Measurements from ENCODE around the gene RGS7BP.
"Not testable (repeated sequence)": the region's sequence is repeated elsewhere in the genome, so short reads cannot be mapped to it uniquely, and the experiment has no call there.

The RGS7BP gene

DNA sequence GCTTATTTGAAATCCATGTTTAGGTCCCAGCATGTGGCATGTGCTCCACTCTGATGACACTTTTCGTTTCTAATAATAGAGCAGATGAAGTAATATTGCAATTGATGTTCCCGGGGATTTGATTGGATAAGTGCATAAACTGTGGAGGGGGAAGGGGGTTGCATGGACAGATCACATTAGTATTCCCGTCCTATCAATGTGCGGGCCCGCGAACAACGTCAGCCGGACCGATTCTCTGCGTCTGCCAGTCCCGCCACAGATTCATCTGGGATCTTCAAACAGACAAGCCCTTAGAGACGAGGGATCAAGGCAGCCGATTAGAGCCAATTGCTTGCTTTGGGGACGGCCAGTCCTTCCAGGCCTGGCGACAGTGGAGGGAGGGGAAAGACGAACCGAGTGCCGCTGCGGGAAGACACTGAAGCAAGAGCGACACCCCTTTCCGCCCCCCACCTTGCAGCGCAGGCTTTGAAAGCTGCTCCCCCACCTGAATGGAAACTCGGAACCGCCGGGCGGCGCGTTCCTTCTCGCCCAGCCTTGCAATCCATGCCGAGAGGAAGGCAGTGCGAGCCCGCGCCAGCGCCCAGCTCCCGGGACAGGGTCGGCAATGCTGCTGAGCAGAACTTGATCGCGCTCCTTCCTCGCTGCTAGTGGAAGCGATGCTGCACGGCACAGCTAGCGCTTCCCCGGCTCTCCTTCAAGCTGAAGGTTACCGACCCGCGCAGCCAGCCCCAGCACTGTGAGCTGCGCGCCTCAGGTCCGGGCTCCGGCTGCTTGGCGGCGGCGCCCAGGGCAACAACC lies at the start of gene RGS7BP:
TSS of gene RGS7BP (plus strand) at position 247 of the 798 bp plus-strand sequence. CDS start 610 bp downstream, outside the sequence.
- DNase-seq: no peak

DNA sequence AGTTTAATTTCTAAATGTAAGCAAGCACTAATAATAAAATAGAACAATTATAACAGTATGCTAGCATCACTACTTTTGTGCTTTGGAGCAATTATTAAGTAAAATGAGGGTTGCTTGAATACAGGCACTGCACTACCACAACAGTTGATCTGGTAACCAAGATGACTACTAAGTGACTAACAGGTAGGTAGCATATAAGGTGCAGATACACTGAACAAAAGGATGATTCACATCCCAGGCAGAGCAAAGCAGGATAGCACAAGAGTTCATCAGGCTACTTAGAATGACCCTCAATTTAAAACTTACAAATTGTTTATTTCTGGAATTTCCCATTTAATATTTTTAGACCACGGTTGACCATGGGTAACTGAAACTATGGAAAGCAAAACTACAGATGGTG lies 48.0 kb upstream of the RGS7BP start:
- no peak for DNase-seq

DNA sequence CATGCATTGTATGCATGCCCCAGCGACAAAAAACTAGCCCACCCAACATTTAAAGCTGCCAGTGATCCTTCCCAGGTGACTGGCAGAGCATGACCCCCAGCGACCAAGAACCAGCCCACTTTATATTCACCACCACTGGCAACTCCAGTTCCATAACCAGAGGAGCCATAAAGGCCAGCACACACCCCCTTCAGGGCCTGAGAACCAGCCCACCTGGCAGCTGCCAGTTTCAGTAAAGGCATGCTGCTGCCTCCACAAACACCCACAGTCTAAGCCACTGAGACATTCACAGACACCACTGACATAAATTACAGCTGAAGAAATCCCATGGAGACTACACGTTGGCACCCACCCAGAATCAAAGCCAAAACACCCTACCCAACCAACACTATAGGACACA lies 46.9 kb upstream of the RGS7BP start:
- DNase-seq: no peak

- DNase-seq: no peak
Observed at GRCh38 chr5:64462391-64462790, 43.4 kb upstream of the RGS7BP start.

DNA sequence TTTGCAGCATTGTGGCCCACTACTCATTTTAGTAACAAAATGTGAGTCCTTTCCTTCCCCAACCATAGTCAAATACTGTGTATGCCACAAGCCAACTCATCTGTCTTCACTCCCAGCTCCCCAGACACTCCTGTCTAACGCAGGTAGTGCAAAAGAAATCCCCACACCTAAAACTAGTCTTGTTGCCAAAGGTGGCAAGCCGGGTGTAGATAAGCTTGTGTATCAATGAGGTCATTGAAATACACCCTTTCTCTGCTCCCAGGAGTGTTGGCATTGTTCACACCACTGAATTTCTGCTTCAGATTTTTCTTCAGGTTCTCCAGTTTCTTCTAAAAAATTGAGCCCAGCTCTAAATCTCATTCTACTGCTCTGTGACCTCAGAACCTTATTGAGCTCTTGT lies 19.7 kb upstream of the RGS7BP start:
- DNase-seq: no peak

DNA sequence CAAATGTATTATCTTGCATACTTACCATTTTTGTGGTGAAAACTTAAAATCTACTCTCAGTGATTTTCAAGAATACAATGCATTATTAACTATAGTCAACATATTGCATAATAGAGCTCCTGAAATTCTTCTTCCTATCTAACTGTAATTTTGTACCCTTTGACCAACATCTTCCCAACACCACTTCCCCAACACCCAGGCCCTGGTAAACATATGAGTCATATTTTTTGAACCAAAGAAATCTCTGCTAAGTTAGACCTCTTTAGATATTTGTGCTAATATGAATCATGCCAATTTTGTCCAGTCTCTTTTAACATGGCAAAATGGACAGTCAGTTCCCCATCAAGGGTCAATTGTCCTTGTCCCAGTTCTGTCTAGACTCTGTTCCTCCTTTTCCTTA lies 18.5 kb upstream of the RGS7BP start:
- DNase-seq: no peak

DNA sequence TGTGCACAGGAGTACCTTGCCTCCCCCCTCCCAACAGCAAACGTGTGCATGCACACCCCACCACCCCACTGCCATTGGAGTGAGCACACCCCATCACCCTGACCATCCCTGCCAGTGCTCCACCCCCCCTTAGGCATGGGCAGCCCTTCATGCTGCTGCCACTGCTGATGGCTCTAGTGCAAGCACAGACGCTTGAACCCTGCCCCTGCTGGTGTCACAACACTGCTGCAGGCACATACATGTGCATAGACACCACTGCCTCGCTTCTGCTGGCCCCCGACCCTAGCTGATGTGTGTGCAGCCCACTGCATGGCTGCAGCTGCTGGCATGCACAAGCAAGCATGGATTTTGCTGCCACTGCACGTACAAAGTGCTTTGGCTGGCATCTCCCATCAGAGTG lies 16.0 kb upstream of the RGS7BP start:
- DNase-seq: no peak

DNA sequence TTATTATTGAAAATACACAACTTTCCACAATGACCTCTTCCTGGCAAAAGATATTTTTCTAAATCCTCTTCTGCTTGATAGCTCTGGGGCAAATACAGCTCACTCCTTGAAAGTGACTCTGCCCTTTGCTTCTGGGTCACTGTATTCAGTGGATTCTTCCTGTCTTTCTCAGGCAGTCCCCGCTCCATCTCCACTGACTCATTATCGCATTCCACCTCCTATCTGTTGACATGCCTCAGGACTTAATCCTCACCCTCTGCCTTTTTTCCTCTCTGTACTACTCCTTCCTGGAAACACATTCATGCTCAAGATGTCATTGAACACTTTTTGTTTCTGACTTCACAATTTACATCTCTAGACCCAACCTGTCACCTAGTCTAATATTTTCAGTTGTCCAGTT lies 8.4 kb upstream of the RGS7BP start:
- DNase-seq: no peak

GRCh38 chr5:64502196-64502595 lies 3.6 kb upstream of the RGS7BP start:
- no peak for DNase-seq

DNA sequence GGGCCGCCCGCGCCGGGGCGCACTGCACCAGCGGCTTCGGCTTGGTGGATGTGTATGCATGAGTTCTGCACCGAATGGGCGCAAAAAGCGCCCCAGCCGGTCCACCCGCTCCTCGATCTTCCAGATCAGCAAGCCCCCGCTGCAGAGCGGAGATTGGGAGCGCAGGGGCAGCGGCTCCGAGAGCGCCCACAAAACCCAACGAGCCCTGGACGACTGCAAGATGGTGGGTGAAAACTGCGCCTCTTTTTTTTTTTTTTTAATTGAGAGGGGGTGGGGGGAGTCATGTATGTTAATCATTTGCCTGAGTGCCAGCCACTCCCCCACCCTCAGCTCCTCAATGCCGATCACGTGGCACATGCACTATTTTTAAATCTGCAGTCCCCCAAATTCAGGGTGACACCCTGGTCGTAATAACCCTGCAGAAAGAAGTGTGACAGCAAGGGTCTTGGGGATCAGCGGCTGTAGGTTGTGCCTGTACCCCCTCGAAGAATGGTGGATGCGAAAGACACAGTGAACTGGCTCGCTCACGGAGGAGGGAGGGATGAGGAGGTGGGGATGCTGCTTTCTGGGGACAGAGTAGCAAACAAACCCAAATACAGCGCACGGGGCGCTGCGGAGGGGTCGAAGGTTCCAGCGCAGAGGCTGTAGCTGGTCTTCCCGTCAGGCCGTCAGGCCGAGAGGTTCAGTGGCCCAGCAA lies 900 bp downstream of the RGS7BP start:
- no peak for DNase-seq

DNA sequence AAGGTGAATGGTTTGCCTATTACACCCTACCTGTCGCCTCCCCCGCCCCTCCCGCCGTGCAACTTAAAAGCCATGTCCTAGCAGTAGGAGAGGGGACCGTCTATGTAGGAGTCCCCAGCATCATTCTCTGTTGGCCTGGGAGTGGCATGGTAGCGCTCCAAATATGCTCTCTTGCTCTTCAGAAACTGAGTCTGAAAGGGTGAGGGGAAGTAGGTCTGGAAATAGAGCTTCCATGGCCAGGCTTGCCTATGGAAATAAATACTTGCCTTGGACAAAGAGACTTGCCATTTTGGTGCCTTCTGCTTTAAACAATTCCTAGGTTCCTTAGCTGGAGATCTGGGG lies 1.4 kb downstream of the RGS7BP start:
- DNase-seq: no peak

DNA sequence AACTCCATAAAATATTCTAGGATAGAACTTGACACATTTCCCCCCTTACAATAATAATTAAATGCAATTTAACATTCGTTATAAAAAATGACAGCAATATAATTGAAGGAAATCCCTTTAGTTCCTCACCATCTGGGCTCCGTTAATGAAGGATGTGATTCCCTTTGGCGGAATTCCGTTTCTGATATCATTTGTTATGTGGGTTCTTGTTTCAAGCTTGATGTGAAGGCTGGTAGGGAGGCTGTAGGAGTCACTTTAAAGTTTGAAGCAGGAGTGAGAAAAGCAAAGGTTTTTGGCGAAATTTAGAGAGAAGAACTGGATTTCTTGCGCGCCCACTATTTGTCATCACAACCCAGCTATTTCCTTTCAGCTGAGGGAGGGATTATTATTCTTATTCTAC lies 4.0 kb downstream of the RGS7BP start:
- DNase-seq: no peak

GRCh38 chr5:64513492-64513891 lies 7.7 kb downstream of the RGS7BP start:
- no peak for DNase-seq

DNA sequence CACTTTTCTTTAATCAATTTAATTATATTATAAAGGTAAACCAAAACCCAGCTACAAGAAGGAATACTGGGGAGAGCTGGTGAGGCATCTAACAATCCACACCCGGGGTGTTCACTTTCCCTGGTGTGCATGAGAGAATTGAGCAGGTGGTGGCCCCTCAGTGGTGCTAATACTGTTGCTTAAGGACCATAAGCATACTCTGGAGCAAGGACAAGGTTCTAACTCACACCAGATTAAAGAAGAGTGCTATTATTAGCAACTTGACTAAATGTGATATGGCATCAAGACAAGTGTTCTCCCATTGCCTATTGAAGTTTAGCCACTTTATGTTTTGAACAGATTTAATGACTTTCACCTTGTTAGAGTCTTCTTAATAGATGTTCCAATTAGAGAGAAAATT lies 8.8 kb downstream of the RGS7BP start:
- DNase-seq: no peak

GRCh38 chr5:64516216-64516615 lies 10.4 kb downstream of the RGS7BP start:
- DNase-seq: no peak

- DNase-seq: no peak
Observed at GRCh38 chr5:64518793-64519192, 13.0 kb downstream of the RGS7BP start.

DNA sequence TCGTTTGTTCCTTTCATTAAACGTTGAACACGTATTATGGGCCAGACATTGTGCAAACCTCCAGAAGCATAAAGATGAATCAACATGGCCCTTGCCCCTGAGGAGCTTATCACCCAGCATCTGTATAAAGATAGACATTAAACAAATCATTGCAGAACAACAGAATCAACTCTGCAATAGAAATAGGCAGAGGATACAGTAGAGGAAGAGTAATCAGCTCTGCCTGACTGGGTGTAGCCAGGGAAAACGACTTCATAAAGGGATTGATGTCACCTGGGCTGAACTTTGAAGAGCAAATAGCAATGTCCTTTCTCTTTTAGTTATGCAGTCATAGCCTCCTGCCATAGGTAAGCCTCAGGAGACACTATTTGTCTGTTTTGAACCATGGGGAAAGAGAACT lies 13.4 kb downstream of the RGS7BP start:
- no peak for DNase-seq

- DNase-seq: no peak
Observed at GRCh38 chr5:64526734-64527439, 21.1 kb downstream of the RGS7BP start.

DNA sequence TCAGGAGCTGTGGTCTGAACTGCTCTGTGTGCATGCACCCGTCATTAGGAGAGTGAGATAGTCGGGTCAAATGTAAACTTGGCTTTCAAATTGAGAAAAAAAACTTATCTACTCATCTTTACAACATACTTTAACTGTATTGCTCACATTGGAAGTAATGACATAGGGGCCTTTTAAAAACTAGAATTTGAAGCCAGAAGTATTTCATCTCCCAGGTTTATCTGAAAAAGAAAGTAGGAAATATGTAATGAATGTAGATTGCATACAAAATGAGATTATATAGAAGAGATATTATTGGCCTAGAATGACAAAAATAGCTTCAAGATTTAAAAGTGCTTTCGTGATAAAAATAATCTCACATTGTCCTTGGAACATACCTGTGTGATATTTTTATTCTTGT lies 24.3 kb downstream of the RGS7BP start:
- no peak for DNase-seq

DNA sequence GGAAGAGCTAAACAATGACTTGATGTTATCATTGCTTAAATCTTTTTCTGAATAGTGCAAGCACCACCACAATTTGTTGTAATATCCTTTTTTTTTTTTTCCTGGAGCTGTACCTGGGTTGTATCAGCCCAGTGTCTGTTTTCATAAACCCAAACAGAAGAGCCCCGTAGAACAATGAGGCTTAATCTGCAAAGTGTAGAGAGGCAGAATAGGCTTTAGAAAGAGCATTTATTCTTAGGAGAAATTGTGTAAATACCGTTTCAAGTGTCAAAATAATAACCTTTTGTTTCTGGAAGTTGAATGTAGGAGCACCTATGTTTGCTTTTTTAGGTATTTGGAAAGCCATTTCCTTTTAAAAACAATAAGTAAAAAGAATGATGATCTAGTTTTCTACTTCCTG lies 26.4 kb downstream of the RGS7BP start:
- DNase-seq: no peak

DNA sequence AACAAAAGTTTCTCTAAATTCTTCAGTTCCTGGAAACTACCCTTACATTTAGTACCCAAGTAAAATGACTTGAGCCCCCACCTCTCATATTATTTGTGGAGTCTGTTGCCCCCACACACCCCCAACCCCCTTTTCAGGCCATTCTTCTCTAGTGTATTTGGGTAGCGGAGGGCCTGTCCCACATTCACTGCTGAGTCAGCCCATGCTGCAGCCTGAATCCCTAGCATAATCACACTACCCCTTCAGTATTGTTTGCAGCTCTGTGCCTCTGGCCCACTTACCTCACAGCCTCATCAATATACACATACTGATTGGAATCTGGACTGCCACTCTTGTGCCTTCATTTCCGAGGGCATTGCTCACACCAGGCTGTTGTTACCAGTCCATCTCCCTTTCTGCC lies 26.8 kb downstream of the RGS7BP start:
- DNase-seq: no peak

- DNase-seq: no peak
Observed at GRCh38 chr5:64534033-64534432, 28.2 kb downstream of the RGS7BP start.

DNA sequence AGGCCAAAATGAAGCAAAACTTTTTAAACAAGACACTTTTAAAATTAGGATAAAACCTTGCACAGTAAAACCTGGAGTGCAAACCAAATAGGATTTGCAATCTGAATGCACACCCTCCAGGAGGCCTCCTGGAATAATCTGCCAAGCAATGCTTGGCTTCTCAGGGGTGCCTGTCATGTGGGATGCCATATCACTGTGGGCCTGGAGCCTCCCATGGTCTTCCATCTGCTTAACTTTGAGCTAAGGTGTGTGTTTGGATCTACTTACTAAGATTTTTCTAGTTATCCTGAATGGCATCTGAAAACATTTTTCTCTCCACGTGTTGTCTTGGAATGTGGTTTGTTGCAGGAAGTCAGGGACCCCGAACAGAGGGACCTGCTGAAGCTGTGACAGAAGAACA lies 52.1 kb downstream of the RGS7BP start:
- no peak for DNase-seq

DNA sequence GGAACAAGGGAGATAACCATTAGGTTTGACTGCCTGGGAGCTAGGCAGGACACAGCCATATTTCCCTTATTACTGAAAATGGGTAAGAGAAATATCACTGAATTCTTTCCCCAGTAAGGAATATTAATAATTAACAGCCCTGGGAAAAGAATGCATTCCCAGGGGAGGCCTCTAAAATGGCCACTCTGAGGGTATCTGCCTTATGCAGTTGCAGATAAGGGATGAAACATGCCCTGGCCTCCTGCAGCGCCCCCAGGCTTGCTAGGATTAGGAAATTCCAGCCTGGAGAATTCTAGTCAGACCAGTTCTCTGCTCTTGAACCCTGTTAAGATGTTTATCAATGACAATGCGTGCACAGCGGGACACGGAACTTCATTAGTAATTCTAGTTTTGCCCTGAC lies 52.8 kb downstream of the RGS7BP start:
- DNase-seq: not testable (repeated sequence)

Measured in AML-193 (cell line).